HG02981 (cell line): Measurements from ENCODE around the gene NFAT5.

Experiments
- ATAC-seq: cut with Tn5 transposase; IDR thresholded peaks from one replicate; pipeline ENCODE4 v1.9.1; 2021; ENCODE audit warnings: mild to moderate bottlenecking, moderate library complexity; ENCODE audit not compliant: unreplicated experiment

The NFAT5 gene

GRCh38 chr16:69732101-69732500 lies 166.3 kb downstream of the NFAT5 start:
- ATAC-seq: no peak

GRCh38 chr16:69741519-69741918 lies 175.8 kb downstream of the NFAT5 start:
- ATAC-seq: no peak

- no peak for ATAC-seq
Measured at GRCh38 chr16:69741951-69742904, 176.5 kb downstream of the NFAT5 start.

- no peak for ATAC-seq
Measured at GRCh38 chr16:69744363-69745231, 178.8 kb downstream of the NFAT5 start.

GRCh38 chr16:69745232-69745612 lies 179.5 kb downstream of the NFAT5 start:
- no peak for ATAC-seq

- no peak for ATAC-seq
Measured at GRCh38 chr16:69745959-69746358, 180.2 kb downstream of the NFAT5 start.

GRCh38 chr16:69747115-69747514 lies 181.3 kb downstream of the NFAT5 start:
- no peak for ATAC-seq

GRCh38 chr16:69748694-69749345 lies 183.1 kb downstream of the NFAT5 start:
- ATAC-seq: no peak

- ATAC-seq: no peak
Measured at GRCh38 chr16:69754143-69754468, 188.3 kb downstream of the NFAT5 start.
